ENCODE data around the gene CRTC1. TPM values are rescaled to one million over a fixed set of nuclear protein-coding genes. Genes with fewer than 3 reads are reported as not detected.

Gene CRTC1
- total and polyA plus RNA-seq, 4 donors, result 1.5 to 3.5 (median 1.9) TPM

DNA sequence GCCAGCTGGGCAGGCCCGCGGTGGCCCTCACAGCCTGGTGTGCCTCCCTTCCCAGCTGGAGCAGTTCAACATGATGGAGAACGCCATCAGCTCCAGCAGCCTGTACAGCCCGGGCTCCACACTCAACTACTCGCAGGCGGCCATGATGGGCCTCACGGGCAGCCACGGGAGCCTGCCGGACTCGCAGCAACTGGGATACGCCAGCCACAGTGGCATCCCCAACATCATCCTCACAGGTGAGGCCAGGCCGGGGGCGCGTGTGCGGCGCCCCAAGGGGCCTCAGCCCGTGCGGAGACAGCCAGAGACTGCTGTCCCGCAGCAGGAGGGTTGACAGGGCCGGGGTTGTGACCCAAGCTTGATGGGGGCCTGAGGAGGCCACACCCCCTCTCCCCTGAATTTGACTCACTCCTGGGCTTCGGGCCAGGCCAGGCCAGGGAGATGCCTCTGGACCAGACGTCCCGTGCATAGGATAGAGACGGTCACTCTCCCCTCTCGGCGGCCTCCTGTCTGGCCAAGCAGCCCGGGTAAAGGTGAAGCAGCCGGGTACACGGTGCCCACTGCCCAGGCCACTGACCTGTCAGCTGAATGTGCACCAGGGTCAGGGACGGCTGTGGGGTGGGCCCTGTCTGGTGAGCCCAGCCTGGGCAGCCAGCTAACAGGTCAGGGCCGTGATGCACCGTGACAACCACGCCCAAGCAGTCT is 92.3 kb downstream of the CRTC1 start:
- Histone ChIP-seq H3K9ac (ENCODE audit: low read depth in 1 of 2, low read length in 2 of 2) (no peak overlapping the region), H3K27me3 (ENCODE audit: control insufficient read depth in 4 of 4, insufficient read depth in 4 of 4, low read length in 3 of 4) (no peaks in the 10 kb centered on the region), H3K4me3 (ENCODE audit: low read depth in 1 of 3, low read length in 3 of 3) (no peak overlapping the region), H3K4me1 (ENCODE audit: control insufficient read depth in 4 of 4, insufficient read depth in 4 of 4, low read length in 3 of 4) (no peaks in the 10 kb centered on the region), H3K9me3 (ENCODE audit: control insufficient read depth in 4 of 4, low read length in 3 of 4) (no peaks in the 10 kb centered on the region), H3K27ac (ENCODE audit: low read depth in 1 of 2, low read length in 2 of 2) (no peak overlapping the region), H3K36me3 (ENCODE audit: control insufficient read depth in 4 of 4, insufficient read depth in 3 of 4, low read depth in 1 of 4, low read length in 3 of 4) (no peaks in the 10 kb centered on the region)
- DNase-seq (ENCODE audit: low spot score), result no peak
- 95% methylated on average over 33 of the region's 33 CpGs for WGBS
- TF ChIP-seq RAD21 (IDR thresholded peaks at IDR 0.05) (no peak), NR2F2 (IDR thresholded peaks at IDR 0.05) (no peak)

GRCh38 chr19:18776288-18776594 is 92.8 kb downstream of the CRTC1 start:
- TF ChIP-seq HNF4A (conservative IDR thresholded peaks at IDR 0.05) (no peak), TAF1 (conservative IDR thresholded peaks at IDR 0.05) (no peak), FOXA2 (IDR thresholded peaks at IDR 0.05) (no peak), SP1 (IDR thresholded peaks at IDR 0.05) (no peak), REST (IDR thresholded peaks at IDR 0.05) (no peak), JUND (IDR thresholded peaks at IDR 0.05) (no peak), ATF3 (IDR thresholded peaks at IDR 0.05) (no peak), YY1 (IDR thresholded peaks at IDR 0.05) (no peak), FOXA1 (IDR thresholded peaks at IDR 0.05) (no peak), NR2F2 (IDR thresholded peaks at IDR 0.05) (no peak), RXRA (IDR thresholded peaks at IDR 0.05) (no peak), CTCF (IDR thresholded peaks at IDR 0.05; ENCODE audit: low read depth, low read length, missing input control) (no peak), HNF4G (IDR thresholded peaks at IDR 0.05) (no peak), ZBTB33 (IDR thresholded peaks at IDR 0.05) (no peak), GABPA (IDR thresholded peaks at IDR 0.05 in 1 of 2, conservative IDR thresholded peaks at IDR 0.05 in 1 of 2) (no peak), RAD21 (IDR thresholded peaks at IDR 0.05) (no peak), EGR1 (IDR thresholded peaks at IDR 0.05; ENCODE audit: low read depth in 2 of 2) (no peak)
- TF ChIP-seq, protein P1, sequence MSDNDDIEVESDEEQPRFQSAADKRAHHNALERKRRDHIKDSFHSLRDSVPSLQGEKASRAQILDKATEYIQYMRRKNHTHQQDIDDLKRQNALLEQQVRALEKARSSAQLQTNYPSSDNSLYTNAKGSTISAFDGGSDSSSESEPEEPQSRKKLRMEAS (IDR thresholded peaks at IDR 0.05), result no peak
- H3K4me1 ChIP-seq (ENCODE audit: control insufficient read depth in 4 of 4, insufficient read depth in 4 of 4, low read length in 3 of 4), result no peaks in the 10 kb centered on the region
- WGBS, result 88% methylated on average over 8 of the region's 8 CpGs
- H3K27ac ChIP-seq (ENCODE audit: low read depth in 1 of 2, low read length in 2 of 2), result no peak overlapping the region
- no peak overlapping the region for H3K4me3 ChIP-seq (ENCODE audit: low read depth in 1 of 3, low read length in 3 of 3)
- DNase-seq (ENCODE audit: low spot score), result no peak
- no peaks in the 10 kb centered on the region for H3K9me3 ChIP-seq (ENCODE audit: control insufficient read depth in 4 of 4, low read length in 3 of 4)
- no peak overlapping the region for H3K9ac ChIP-seq (ENCODE audit: low read depth in 1 of 2, low read length in 2 of 2)
- H3K36me3 ChIP-seq (ENCODE audit: control insufficient read depth in 4 of 4, insufficient read depth in 3 of 4, low read depth in 1 of 4, low read length in 3 of 4), result no peaks in the 10 kb centered on the region
- H3K27me3 ChIP-seq (ENCODE audit: control insufficient read depth in 4 of 4, insufficient read depth in 4 of 4, low read length in 3 of 4), result no peaks in the 10 kb centered on the region

Data from liver (tissue), 9 donors.